ENCODE results near the gene SPATA12. TPM values are rescaled to one million over a fixed set of nuclear protein-coding genes. Genes with fewer than 3 reads are reported as not detected.

The SPATA12 gene
- total RNA-seq, 1 experiment from 2014 or later = not detected

DNA sequence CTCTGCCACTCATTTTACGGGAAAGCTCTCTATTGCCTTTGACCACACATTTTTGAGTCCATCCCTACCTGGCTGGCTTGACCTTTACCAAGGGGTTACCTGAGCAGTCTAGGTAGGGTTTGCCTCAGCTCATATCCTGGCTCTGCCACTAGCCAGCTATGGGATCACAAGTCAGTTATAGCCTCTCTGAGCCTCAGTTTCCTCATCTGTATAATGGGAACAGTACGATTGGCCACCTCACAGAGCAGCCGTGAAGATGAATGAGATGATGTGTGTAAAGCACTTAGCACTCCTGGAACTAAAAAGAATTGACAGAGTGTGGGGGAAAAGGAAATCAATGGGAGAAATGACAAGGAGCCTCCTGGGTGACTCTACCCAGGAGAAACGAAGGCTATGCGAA lies 28.0 kb downstream of the SPATA12 start:
- H3K27me3 Mint-ChIP-seq (ENCODE audit: insufficient read depth, unreplicated experiment) = no peaks in the 10 kb centered on the region
- POLR2A ChIA-PET = no interaction called here
- Histone ChIP-seq H3K4me1 (peaks cover 6% of the 10 kb centered on the region; the same call in 1 of the 2 replicates), H3K27me3 (replicated peaks; ENCODE audit: control insufficient read depth, insufficient read depth, low read length) (no peaks in the 10 kb centered on the region), H3K9me3 (no peaks in the 10 kb centered on the region), H3K4me3 (ENCODE audit: low read depth, low read length) (no peak overlapping the region), H3K36me3 (ENCODE audit: control insufficient read depth, insufficient read depth, low read length) (no peaks in the 10 kb centered on the region)
- intact Hi-C loops (cut with micrococcal nuclease; ENCODE audit: unreplicated experiment) = no loop called here
- H3K36me3 Mint-ChIP-seq (ENCODE audit: insufficient read depth, unreplicated experiment) = no peaks in the 10 kb centered on the region
- BruUV-seq (replicated peaks) = no TSS peak
- no peak for DNase-seq
- CTCF ChIA-PET = no interaction called here
- peaks cover 5% of the 10 kb centered on the region for H3K4me1 Mint-ChIP-seq (ENCODE audit: low read depth, unreplicated experiment)
- no peak for TF ChIP-seq CTCF (IDR thresholded peaks at IDR 0.05; ENCODE audit: insufficient read depth in 1 of 2, low read depth in 1 of 2, low read length in 1 of 2, severe bottlenecking in 1 of 2, unreplicated experiment in 1 of 2)
- H3K4me3 Mint-ChIP-seq (ENCODE audit: unreplicated experiment) = no peak overlapping the region
- no peaks in the 10 kb centered on the region for H3K9me3 Mint-ChIP-seq (ENCODE audit: unreplicated experiment)
- no peak overlapping the region for H3K27ac Mint-ChIP-seq (ENCODE audit: unreplicated experiment)

DNA sequence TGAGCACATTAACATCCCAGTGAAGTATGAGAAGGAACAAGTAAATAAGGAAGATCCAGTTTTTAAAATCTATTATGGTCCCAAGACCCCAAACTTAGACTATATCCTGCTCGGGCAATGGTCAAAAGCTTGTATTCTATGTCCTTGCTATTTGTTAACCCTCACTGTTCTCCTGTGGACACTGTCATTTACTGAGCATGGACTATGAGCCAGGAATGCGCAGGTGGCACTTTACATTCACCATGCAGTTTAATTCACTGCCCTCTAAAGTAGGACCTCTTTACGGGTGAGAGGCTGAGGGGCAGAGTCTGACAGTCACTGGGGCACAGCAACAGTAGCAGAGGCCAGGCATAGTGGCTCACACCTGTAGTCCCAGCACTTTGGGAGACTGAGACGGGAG lies 28.6 kb downstream of the SPATA12 start:
- Mint-ChIP-seq H3K36me3 (ENCODE audit: insufficient read depth, unreplicated experiment) (no peaks in the 10 kb centered on the region), H3K4me1 (ENCODE audit: low read depth, unreplicated experiment) (peaks cover 10% of the 10 kb centered on the region), H3K4me3 (ENCODE audit: unreplicated experiment) (no peak overlapping the region), H3K27me3 (ENCODE audit: insufficient read depth, unreplicated experiment) (no peaks in the 10 kb centered on the region), H3K27ac (ENCODE audit: unreplicated experiment) (no peak overlapping the region), H3K9me3 (ENCODE audit: unreplicated experiment) (no peaks in the 10 kb centered on the region)
- Histone ChIP-seq H3K9me3 (no peaks in the 10 kb centered on the region), H3K4me1 (peaks cover 10% of the 10 kb centered on the region; the same call in 1 of the 2 replicates), H3K36me3 (ENCODE audit: control insufficient read depth, insufficient read depth, low read length) (no peaks in the 10 kb centered on the region), H3K27me3 (replicated peaks; ENCODE audit: control insufficient read depth, insufficient read depth, low read length) (no peaks in the 10 kb centered on the region), H3K4me3 (ENCODE audit: low read depth, low read length) (no peak overlapping the region)
- ChIA-PET POLR2A (no interaction called here), CTCF (no interaction called here)
- TF ChIP-seq CTCF (IDR thresholded peaks at IDR 0.05; ENCODE audit: insufficient read depth in 1 of 2, low read depth in 1 of 2, low read length in 1 of 2, severe bottlenecking in 1 of 2, unreplicated experiment in 1 of 2) = no peak
- intact Hi-C loops (cut with micrococcal nuclease; ENCODE audit: unreplicated experiment) = no loop called here
- DNase-seq = no peak
- BruUV-seq (replicated peaks) = no TSS peak

GRCh38 chr3:57091521-57092273 lies 31.2 kb downstream of the SPATA12 start:
- no peak overlapping the region for H3K4me3 Mint-ChIP-seq (ENCODE audit: unreplicated experiment)
- H3K27ac Mint-ChIP-seq (ENCODE audit: unreplicated experiment) = no peak overlapping the region
- H3K9me3 Mint-ChIP-seq (ENCODE audit: unreplicated experiment) = no peaks in the 10 kb centered on the region
- POLR2A ChIA-PET = no interaction called here
- peaks cover 11% of the 10 kb centered on the region for H3K4me1 Mint-ChIP-seq (ENCODE audit: low read depth, unreplicated experiment)
- TF ChIP-seq CTCF (IDR thresholded peaks at IDR 0.05; ENCODE audit: insufficient read depth in 1 of 2, low read depth in 1 of 2, low read length in 1 of 2, severe bottlenecking in 1 of 2, unreplicated experiment in 1 of 2) = no peak
- BruUV-seq (replicated peaks) = no TSS peak
- H3K36me3 Mint-ChIP-seq (ENCODE audit: insufficient read depth, unreplicated experiment) = peaks cover 5% of the 10 kb centered on the region
- intact Hi-C loops (cut with micrococcal nuclease; ENCODE audit: unreplicated experiment) = loop anchor here (2.0 kb wide), 1 partner anchor 99 kb away; no protein-coding TSS in a partner anchor
- Histone ChIP-seq H3K36me3 (ENCODE audit: control insufficient read depth, insufficient read depth, low read length) (no peaks in the 10 kb centered on the region), H3K27me3 (replicated peaks; ENCODE audit: control insufficient read depth, insufficient read depth, low read length) (no peaks in the 10 kb centered on the region), H3K4me3 (ENCODE audit: low read depth, low read length) (no peak overlapping the region), H3K4me1 (peaks cover 10% of the 10 kb centered on the region; the same call in 1 of the 2 replicates), H3K9me3 (no peaks in the 10 kb centered on the region)
- CTCF ChIA-PET = no interaction called here
- no peaks in the 10 kb centered on the region for H3K27me3 Mint-ChIP-seq (ENCODE audit: insufficient read depth, unreplicated experiment)
- no peak for DNase-seq

Measured in Caco-2 (cell line).